Colonic mucosa (tissue), 4 donors: ENCODE measurements around the gene DPP7. TPM values are rescaled to one million over a fixed set of nuclear protein-coding genes. Genes with fewer than 3 reads are reported as not detected.

Source experiments
- DNase-seq: peaks from one replicate; pipeline ENCODE4 v3.0.0-alpha.2; 2020
- H3K27ac ChIP-seq: fragments of 200-600 bp; one replicate; pipeline ENCODE4 v1.8.0; 2021
- H3K27me3 ChIP-seq: fragments of 200-600 bp; one replicate; pipeline ENCODE4 v1.8.0; 2021
- H3K36me3 ChIP-seq: fragments of 200-600 bp; one replicate; pipeline ENCODE4 v1.8.0; 2021
- H3K4me1 ChIP-seq: fragments of 200-600 bp; one replicate; pipeline ENCODE4 v1.8.0; 2021; ENCODE audit warnings: mild to moderate bottlenecking
- H3K4me3 ChIP-seq: fragments of 200-600 bp; one replicate; pipeline ENCODE4 v1.8.0; 2021
- H3K9ac ChIP-seq, 2 donors: one replicate each; pipeline ENCODE4 v1.7.0; 2013; ENCODE audit warnings: control low read depth in 2 of 2, low read depth in 2 of 2, low read length in 2 of 2
- H3K9me3 ChIP-seq: fragments of 200-600 bp; one replicate; pipeline ENCODE4 v1.8.0; 2021
- CTCF ChIP-seq: fragments of 200-600 bp; IDR thresholded peaks from one replicate; pipeline ENCODE4 v1.8.0; 2022; ENCODE audit warnings: antibody characterized with exemption, mild to moderate bottlenecking
- intact Hi-C: fragments of 100-400 bp; cut with DNase I; formaldehyde crosslinking; loops from one replicate; pipeline ENCODE4 v1.14.1; 2022
- total RNA-seq, 2 donors: library from RNA; stranded (reverse); fragmentation: NEBNext Ultra II Directional in 1 of 2; extraction: Animal tissue kit (Norgen Biotek cat#: 25700) in 1 of 2; gene quantifications; one replicate each; pipeline ENCODE4 v1.2.1, GENCODE V29; 2021
- donor health status: healthy.
- donor health status: DM: no; HTN: no; CAD: no.
- donor health status: DM: no; HTN: no; CAD: no.

Gene DPP7
- total RNA-seq, 2 donors from 2014 or later: 46.2 to 52.5 TPM

DNA sequence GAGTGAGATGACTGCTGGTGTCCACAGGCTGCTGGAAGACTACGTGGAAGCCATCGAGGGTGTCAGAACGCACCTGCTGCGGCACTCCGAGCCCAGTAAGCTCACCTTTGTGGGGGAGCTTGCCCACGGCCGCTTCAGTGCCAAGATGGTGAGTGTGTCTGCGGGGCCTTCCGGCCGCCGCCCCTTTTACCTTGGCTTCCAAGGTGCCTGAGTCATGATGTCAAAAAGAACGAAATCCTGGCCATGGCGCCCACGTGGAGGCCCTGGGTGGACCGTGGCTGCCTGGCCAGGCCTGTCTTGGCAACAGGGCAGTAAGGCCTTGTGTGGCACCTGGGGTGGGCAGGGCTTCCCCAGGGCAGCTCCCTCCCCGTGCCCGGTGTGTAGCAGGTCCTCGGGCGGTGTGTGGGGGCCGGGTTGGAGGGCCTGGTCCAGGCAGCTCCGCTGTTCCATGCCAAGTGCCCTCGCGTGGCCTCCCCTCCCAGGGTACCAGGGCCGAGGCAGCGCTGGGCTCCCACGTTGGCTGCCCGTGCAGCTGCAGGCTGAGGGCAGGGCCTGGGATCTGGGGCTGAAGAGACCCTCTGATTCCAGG, 7.8 kb downstream of the DPP7 start:
- DNase-seq: no peak
- Histone ChIP-seq H3K4me1 (no peaks in the 10 kb centered on the region), H3K9ac (no peak overlapping the region), H3K27ac (no peak overlapping the region), H3K9me3 (no peaks in the 10 kb centered on the region), H3K36me3 (no peaks in the 10 kb centered on the region), H3K4me3 (no peak overlapping the region), H3K27me3 (no peaks in the 10 kb centered on the region)
- intact Hi-C loops: no loop called here
- TF ChIP-seq CTCF: no peak

DNA sequence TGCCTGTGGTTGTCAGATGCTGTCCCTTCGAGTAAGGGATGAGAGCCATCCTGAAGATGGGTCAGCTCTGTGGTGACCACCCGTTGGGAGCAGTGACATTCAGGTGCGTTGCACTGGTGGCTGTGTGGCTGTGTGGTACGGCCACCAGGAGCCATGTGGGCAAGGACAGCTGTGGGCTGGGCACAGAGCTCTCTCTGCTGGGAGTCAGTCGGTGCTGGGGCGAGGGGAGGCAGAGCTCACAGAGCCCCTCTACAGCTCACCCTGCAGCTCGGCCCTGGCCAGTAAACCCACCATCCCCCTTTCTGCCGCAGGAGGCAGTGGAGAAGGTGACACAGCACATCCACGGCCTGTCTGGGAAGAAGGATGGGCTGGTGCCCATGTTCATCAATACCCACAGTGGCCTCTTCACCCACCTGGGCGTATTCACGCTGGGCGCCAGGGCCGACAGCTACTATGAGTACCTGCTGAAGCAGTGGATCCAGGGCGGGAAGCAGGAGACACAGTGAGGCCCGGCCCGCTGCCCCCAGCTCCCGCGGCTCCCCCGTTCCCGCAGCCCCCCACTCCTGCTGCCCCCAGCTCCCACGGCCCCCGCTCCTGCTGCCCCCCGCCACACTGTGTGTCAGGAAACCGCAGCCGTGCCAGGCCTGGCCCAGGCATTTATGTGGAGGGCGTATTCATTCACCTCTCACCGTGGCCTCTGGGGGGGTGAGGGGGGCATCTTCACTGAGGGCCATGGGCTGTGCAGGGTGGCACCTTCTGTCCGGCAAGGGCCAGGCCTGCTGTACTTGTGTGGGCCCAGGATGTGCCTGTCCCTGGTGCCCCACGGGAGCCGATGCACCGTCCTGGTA, 8.5 kb downstream of the DPP7 start:
- no peak for TF ChIP-seq CTCF
- Histone ChIP-seq H3K9me3 (no peaks in the 10 kb centered on the region), H3K4me3 (no peak overlapping the region), H3K27me3 (no peaks in the 10 kb centered on the region), H3K9ac (no peak overlapping the region), H3K27ac (no peak overlapping the region), H3K4me1 (no peaks in the 10 kb centered on the region), H3K36me3 (no peaks in the 10 kb centered on the region)
- no peak for DNase-seq
- intact Hi-C loops: no loop called here

DNA sequence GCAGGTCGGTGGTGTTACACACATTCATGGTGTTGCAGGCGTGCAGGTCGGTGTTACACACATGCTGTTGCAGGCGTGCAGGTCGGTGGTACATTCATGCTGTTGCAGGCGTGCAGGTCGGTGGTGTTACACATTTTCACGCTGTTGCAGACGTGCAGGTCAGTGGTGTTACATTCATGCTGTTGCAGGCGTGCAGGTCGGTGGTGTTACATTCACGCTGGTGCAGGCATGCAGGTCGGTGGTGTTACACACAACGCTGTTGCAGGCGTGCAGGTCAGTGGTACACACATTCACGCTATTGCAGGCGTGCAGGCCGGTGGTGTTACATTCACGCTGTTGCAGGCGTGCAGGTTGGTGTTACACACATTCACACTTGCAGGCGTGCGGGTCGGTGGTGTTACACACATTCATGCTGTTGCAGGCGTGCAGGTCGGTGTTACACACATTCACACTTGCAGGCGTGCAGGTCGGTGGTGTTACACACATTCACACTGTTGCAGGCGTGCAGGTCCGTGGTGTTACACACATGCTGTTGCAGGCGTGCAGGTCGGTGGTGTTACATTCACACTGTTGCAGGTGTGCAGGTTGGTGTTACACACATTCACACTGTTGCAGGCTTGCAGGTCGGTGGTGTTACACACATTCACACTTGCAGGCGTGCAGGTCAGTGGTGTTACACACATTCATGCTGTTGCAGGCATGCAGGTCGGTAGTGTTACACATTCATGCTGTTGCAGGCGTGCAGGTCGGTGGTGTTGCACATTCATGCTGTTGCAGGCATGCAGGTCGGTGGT, 11.1 kb downstream of the DPP7 start:
- no peak for DNase-seq
- H3K36me3 ChIP-seq: no peaks in the 10 kb centered on the region
- no peaks in the 10 kb centered on the region for H3K4me1 ChIP-seq
- no peak overlapping the region for H3K9ac ChIP-seq
- intact Hi-C loops: no loop called here
- no peaks in the 10 kb centered on the region for H3K9me3 ChIP-seq
- no peak for TF ChIP-seq CTCF
- H3K4me3 ChIP-seq: no peak overlapping the region
- no peaks in the 10 kb centered on the region for H3K27me3 ChIP-seq
- no peak overlapping the region for H3K27ac ChIP-seq

DNA sequence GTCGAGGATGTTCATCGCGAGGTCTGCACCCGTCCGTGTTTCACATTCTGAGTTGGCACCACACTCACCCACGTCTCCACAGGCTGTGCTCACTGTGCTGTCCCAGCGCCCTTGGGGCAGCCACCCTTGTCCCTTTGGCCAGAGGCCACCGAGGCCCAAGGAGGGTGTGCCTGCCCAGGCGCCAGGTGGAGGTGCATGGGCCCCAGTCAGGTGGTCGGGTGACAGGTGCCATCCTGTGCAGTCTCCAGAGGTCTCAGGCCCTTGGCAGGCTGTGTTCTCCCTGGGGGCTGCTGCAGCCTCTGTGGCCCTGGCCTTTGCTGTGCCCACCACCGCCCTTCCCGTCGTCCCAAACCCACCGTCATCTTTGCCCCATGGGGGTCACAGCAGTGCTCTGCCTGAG, 15.3 kb downstream of the DPP7 start:
- intact Hi-C loops: no loop called here
- H3K4me1 ChIP-seq: no peaks in the 10 kb centered on the region
- no peak for DNase-seq
- TF ChIP-seq CTCF: no peak
- no peaks in the 10 kb centered on the region for H3K36me3 ChIP-seq
- H3K9me3 ChIP-seq: no peaks in the 10 kb centered on the region
- H3K9ac ChIP-seq: no peak overlapping the region
- no peak overlapping the region for H3K4me3 ChIP-seq
- no peak overlapping the region for H3K27ac ChIP-seq
- no peaks in the 10 kb centered on the region for H3K27me3 ChIP-seq

GRCh38 chr9:137097761-137098462, 16.6 kb downstream of the DPP7 start:
- Histone ChIP-seq H3K27ac (no peak overlapping the region), H3K36me3 (no peaks in the 10 kb centered on the region), H3K9me3 (no peaks in the 10 kb centered on the region), H3K4me1 (no peaks in the 10 kb centered on the region), H3K4me3 (no peak overlapping the region), H3K27me3 (no peaks in the 10 kb centered on the region), H3K9ac (no peak overlapping the region)
- no peak for DNase-seq
- no peak for TF ChIP-seq CTCF
- intact Hi-C loops: no loop called here
